Measurements from ENCODE around the gene GLP1R. TPM values are rescaled to one million over a fixed set of nuclear protein-coding genes. Genes with fewer than 3 reads are reported as not detected.

The GLP1R gene
- total RNA-seq, 1 experiment from 2014 or later = 10.2 TPM

GRCh38 chr6:39093149-39093708 lies 44.6 kb downstream of the GLP1R start:
- Mint-ChIP-seq H3K27ac (ENCODE audit: unreplicated experiment) (no peak overlapping the region), H3K27me3 (ENCODE audit: unreplicated experiment) (peaks cover 41% of the 10 kb centered on the region), H3K9me3 (ENCODE audit: low read depth, unreplicated experiment) (no peaks in the 10 kb centered on the region), H3K36me3 (ENCODE audit: insufficient read depth, unreplicated experiment) (no peaks in the 10 kb centered on the region), H3K4me1 (ENCODE audit: low read depth, unreplicated experiment) (no peaks in the 10 kb centered on the region), H3K4me3 (ENCODE audit: low read depth, unreplicated experiment) (no peak overlapping the region)
- DNase-seq = no peak
- BruUV-seq (replicated peaks) = no TSS peak
- intact Hi-C loops (cut with micrococcal nuclease; ENCODE audit: unreplicated experiment) = no loop called here
- TF ChIP-seq, protein P1, sequence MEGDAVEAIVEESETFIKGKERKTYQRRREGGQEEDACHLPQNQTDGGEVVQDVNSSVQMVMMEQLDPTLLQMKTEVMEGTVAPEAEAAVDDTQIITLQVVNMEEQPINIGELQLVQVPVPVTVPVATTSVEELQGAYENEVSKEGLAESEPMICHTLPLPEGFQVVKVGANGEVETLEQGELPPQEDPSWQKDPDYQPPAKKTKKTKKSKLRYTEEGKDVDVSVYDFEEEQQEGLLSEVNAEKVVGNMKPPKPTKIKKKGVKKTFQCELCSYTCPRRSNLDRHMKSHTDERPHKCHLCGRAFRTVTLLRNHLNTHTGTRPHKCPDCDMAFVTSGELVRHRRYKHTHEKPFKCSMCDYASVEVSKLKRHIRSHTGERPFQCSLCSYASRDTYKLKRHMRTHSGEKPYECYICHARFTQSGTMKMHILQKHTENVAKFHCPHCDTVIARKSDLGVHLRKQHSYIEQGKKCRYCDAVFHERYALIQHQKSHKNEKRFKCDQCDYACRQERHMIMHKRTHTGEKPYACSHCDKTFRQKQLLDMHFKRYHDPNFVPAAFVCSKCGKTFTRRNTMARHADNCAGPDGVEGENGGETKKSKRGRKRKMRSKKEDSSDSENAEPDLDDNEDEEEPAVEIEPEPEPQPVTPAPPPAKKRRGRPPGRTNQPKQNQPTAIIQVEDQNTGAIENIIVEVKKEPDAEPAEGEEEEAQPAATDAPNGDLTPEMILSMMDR (IDR thresholded peaks at IDR 0.05; ENCODE audit: unreplicated experiment) = no peak
- CTCF ChIA-PET = interaction anchor here (1.3 kb wide), 1 partner anchor 96 kb away, joined by 4 read pairs; no protein-coding TSS in a partner anchor

DNA sequence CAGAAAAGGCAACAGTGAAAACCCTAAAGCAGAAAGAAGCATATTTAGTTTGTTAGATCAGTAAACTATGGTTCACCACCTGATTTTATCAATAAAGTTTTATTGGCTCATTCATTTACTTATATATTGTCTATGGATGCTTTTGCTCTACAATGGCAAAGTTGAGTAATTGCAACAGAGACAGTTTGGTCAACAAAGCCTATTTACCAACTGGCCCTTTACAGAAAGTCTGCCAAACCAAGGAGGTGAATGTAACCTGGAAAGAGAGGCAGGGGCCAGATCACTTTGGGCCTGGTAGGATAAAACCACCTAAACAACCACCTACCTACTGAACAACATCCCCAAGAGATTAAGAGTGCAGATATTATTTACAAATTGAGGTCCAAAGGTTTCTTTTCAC lies 47.0 kb downstream of the GLP1R start:
- no peak overlapping the region for H3K4me3 Mint-ChIP-seq (ENCODE audit: low read depth, unreplicated experiment)
- peaks cover 27% of the 10 kb centered on the region for H3K27me3 Mint-ChIP-seq (ENCODE audit: unreplicated experiment)
- intact Hi-C loops (cut with micrococcal nuclease; ENCODE audit: unreplicated experiment) = loop anchor here (5.0 kb wide), 1 partner anchor 58 kb away; no protein-coding TSS in a partner anchor
- no peak overlapping the region for H3K27ac Mint-ChIP-seq (ENCODE audit: unreplicated experiment)
- H3K4me1 Mint-ChIP-seq (ENCODE audit: low read depth, unreplicated experiment) = no peaks in the 10 kb centered on the region
- BruUV-seq (replicated peaks) = no TSS peak
- CTCF ChIA-PET = no interaction called here
- no peak for DNase-seq
- TF ChIP-seq, protein P1 (IDR thresholded peaks at IDR 0.05; ENCODE audit: unreplicated experiment) = no peak
- no peaks in the 10 kb centered on the region for H3K36me3 Mint-ChIP-seq (ENCODE audit: insufficient read depth, unreplicated experiment)
- no peaks in the 10 kb centered on the region for H3K9me3 Mint-ChIP-seq (ENCODE audit: low read depth, unreplicated experiment)

- no TSS peak for BruUV-seq (replicated peaks)
- H3K4me3 Mint-ChIP-seq (ENCODE audit: low read depth, unreplicated experiment) = no peak overlapping the region
- no peak for DNase-seq
- H3K27me3 Mint-ChIP-seq (ENCODE audit: unreplicated experiment) = no peaks in the 10 kb centered on the region
- no peaks in the 10 kb centered on the region for H3K4me1 Mint-ChIP-seq (ENCODE audit: low read depth, unreplicated experiment)
- CTCF ChIA-PET = interaction anchor here (0.6 kb wide), 1 partner anchor 229 kb away, joined by 5 read pairs; no protein-coding TSS in a partner anchor
- H3K9me3 Mint-ChIP-seq (ENCODE audit: low read depth, unreplicated experiment) = no peaks in the 10 kb centered on the region
- TF ChIP-seq, protein P1 (IDR thresholded peaks at IDR 0.05; ENCODE audit: unreplicated experiment) = no peak
- intact Hi-C loops (cut with micrococcal nuclease; ENCODE audit: unreplicated experiment) = no loop called here
- H3K27ac Mint-ChIP-seq (ENCODE audit: unreplicated experiment) = no peak overlapping the region
- H3K36me3 Mint-ChIP-seq (ENCODE audit: insufficient read depth, unreplicated experiment) = peaks cover 6% of the 10 kb centered on the region
Observed at GRCh38 chr6:39100358-39100757, 51.8 kb downstream of the GLP1R start.

DNA sequence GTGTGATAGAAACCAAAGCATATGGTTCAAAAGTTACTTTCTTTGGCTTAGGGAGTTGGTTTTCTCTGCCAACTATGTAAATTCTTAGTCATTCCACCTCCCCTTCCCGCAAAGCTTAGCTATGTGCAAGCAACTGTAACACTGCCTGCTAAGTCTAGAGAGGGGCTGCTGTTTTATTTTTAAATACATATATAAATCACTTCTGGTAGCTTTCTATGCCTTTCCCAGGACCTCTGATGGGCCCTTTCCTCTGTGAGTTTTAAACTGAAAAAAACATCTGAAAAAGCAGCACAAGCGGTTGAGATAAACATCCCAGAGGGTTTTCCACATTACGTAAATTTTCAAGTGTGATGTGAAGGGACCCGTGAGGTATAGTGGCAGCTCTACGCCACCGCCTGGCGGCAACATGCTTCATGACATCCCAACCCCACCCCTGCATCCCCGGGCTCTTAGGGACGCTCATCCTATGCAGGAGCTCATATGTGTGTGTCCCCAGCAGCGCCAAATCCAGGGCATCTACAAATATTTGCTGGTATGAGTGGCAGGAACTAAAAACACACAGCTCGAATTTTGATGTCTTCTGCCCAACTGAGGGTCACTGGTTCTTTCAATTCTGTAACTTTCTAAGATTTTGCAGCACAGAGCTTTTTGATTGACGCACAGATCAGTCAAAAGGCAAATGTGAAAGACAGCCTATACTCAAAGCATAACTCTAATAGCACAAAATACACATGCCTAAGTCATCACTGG lies 53.7 kb downstream of the GLP1R start:
- Mint-ChIP-seq H3K9me3 (ENCODE audit: low read depth, unreplicated experiment) (no peaks in the 10 kb centered on the region), H3K27me3 (ENCODE audit: unreplicated experiment) (no peaks in the 10 kb centered on the region), H3K4me1 (ENCODE audit: low read depth, unreplicated experiment) (no peaks in the 10 kb centered on the region), H3K36me3 (ENCODE audit: insufficient read depth, unreplicated experiment) (peaks cover 9% of the 10 kb centered on the region), H3K4me3 (ENCODE audit: low read depth, unreplicated experiment) (no peak overlapping the region), H3K27ac (ENCODE audit: unreplicated experiment) (no peak overlapping the region)
- no TSS peak for BruUV-seq (replicated peaks)
- CTCF ChIA-PET = no interaction called here
- intact Hi-C loops (cut with micrococcal nuclease; ENCODE audit: unreplicated experiment) = no loop called here
- TF ChIP-seq, protein P1 (IDR thresholded peaks at IDR 0.05; ENCODE audit: unreplicated experiment) = no peak
- DNase-seq = no peak
